ENCODE measurements around the gene GLRX5. TPM values are rescaled to one million over a fixed set of nuclear protein-coding genes. Genes with fewer than 3 reads are reported as not detected.
"Not testable (repeated sequence)": the region's sequence is repeated elsewhere in the genome, so short reads cannot be mapped to it uniquely, and the experiment has no call there.

GLRX5 gene
- total and polyA plus RNA-seq, 7 donors = 46.9 to 98.7 (median 65.5) TPM

DNA sequence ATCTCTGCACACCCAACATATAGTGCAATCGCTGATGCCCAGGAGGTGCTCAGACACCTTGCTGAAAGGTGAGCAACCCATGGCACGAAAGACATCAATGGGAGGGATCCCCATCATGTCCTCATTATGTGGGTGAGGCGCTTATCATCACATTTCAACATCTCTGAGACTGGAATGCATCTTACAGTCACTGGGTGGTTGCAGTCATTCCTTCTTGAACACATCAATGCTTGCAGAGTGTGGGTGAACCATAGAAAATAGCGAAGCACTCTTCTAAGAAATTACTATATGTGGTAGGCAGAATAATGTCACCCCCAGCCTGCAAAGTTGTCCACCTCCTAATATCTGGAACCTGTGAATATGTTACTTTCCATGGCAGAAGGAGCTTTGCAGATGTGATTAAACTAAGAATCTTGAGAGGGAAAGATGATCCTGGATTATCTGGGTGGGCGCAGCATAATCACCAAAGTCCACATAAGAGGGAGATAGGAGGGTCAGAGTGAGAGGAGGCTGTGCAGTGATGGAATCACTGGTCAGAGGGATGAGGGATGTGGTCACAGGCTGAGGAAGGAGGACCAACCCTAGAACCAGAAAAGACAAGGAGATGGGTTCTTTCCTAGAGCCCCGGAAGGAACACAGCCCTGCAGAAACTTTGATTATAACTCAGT lies 51.2 kb downstream of the GLRX5 start:
- WGBS, 3 donors = 79 to 89% (median 80%) methylated on average over 6 of the region's 6 CpGs
- ATAC-seq (no peak), DNase-seq (no peak)
- Histone ChIP-seq H3K36me3 (ENCODE audit: insufficient read depth in 1 of 2, low read depth in 1 of 2) (no peaks in the 10 kb centered on the region), H3K27ac (no peak overlapping the region), H3K4me3 (no peak overlapping the region), H3K27me3 (ENCODE audit: insufficient read depth in 3 of 3, low read length in 2 of 3) (no peaks in the 10 kb centered on the region), H3K4me1 (no peaks in the 10 kb centered on the region), H3K9me3 (no peaks in the 10 kb centered on the region)
- TF ChIP-seq, protein P1, sequence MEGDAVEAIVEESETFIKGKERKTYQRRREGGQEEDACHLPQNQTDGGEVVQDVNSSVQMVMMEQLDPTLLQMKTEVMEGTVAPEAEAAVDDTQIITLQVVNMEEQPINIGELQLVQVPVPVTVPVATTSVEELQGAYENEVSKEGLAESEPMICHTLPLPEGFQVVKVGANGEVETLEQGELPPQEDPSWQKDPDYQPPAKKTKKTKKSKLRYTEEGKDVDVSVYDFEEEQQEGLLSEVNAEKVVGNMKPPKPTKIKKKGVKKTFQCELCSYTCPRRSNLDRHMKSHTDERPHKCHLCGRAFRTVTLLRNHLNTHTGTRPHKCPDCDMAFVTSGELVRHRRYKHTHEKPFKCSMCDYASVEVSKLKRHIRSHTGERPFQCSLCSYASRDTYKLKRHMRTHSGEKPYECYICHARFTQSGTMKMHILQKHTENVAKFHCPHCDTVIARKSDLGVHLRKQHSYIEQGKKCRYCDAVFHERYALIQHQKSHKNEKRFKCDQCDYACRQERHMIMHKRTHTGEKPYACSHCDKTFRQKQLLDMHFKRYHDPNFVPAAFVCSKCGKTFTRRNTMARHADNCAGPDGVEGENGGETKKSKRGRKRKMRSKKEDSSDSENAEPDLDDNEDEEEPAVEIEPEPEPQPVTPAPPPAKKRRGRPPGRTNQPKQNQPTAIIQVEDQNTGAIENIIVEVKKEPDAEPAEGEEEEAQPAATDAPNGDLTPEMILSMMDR (IDR thresholded peaks at IDR 0.05) = no peak
- intact Hi-C loops (cut with DNase I) = no loop called here

DNA sequence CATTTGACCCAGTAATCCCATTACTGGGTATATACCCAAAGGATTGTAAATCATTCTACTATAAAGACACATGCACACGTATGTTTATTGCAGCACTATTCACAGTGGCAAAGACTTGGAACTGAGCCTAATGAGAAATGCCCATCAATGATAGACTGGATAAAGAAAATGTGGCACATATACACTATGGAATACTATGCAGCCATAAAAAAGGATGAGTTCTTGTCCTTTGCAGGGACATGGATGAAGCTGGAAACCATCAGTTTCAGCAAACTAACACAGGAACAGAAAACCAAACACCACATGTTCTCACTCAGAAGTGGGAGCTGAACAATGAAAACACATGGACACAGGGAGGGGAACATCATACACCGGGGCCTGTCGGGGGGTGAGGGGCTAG lies 56.3 kb downstream of the GLRX5 start:
- H3K27me3 ChIP-seq (ENCODE audit: insufficient read depth in 3 of 3, low read length in 2 of 3); intact Hi-C loops (cut with DNase I); ATAC-seq; DNase-seq; H3K4me3 ChIP-seq; H3K27ac ChIP-seq; H3K36me3 ChIP-seq (ENCODE audit: insufficient read depth in 1 of 2, low read depth in 1 of 2); H3K9me3 ChIP-seq; H3K4me1 ChIP-seq: not testable (repeated sequence)
- WGBS, 3 donors = 87 to 95% (median 94%) methylated on average over 3 of the region's 3 CpGs

Other genes starting within 250 kb of the GLRX5 start
- gene CLMN, start 215.1 kb upstream of the GLRX5 start, total RNA-seq = 1 to 10 TPM; 3.9 to 9.6 (median 6.3) TPM
- gene CLMN, start 215.1 kb upstream of the GLRX5 start, polyA plus RNA-seq = 1 to 10 TPM; 1.7 to 2.5 (median 2.1) TPM
- 1 to 10 TPM; 3.4 to 4.7 (median 4.1) TPM for gene SYNE3, start 18.4 kb upstream of the GLRX5 start, total RNA-seq
- 1 to 10 TPM in 1 of 3 donors, under 1 TPM in 2; 0.45 to 1.3 (median 0.96) TPM for gene SYNE3, start 18.4 kb upstream of the GLRX5 start, polyA plus RNA-seq
- not detected for gene TCL1B, start 151.4 kb downstream of the GLRX5 start, total RNA-seq
- not detected for gene TCL1B, start 151.4 kb downstream of the GLRX5 start, polyA plus RNA-seq
- under 1 TPM in 1 of 4 donors, not detected in 3; 0.48 TPM for gene TCL1A, start 179.1 kb downstream of the GLRX5 start, total RNA-seq
- under 1 TPM in 2 of 3 donors, not detected in 1; 0.05 to 0.17 TPM for gene TCL1A, start 179.1 kb downstream of the GLRX5 start, polyA plus RNA-seq